Neuronal stem cell (in vitro differentiated cells): ENCODE measurements around the gene LRCH2.

Experiments
- DNase-seq: peaks from one replicate; pipeline ENCODE4 v3.0.0-alpha.2; 2013; ENCODE audit warnings: low spot score
- H2AFZ ChIP-seq: one replicate; pipeline ENCODE4 v1.6.1; 2013; ENCODE audit warnings: mild to moderate bottlenecking, low read length, inconsistent platforms
- H2AK5ac ChIP-seq: 2 replicates; pipeline ENCODE4 v1.6.1; 2013; ENCODE audit warnings: low read depth, mild to moderate bottlenecking, inconsistent platforms, low read length, moderate library complexity, mixed read lengths
- H2BK120ac ChIP-seq: 2 replicates; pipeline ENCODE4 v1.6.1; 2013; ENCODE audit warnings: low read depth, mild to moderate bottlenecking, inconsistent platforms, low read length, moderate library complexity, mixed read lengths
- H2BK12ac ChIP-seq: one replicate; pipeline ENCODE4 v1.6.1; 2013; ENCODE audit warnings: low read length, inconsistent platforms
- H2BK15ac ChIP-seq: 2 replicates; pipeline ENCODE4 v1.6.1; 2013; ENCODE audit warnings: mild to moderate bottlenecking, low read length, inconsistent platforms, mixed read lengths
- H2BK5ac ChIP-seq: one replicate; pipeline ENCODE4 v1.6.1; 2013; ENCODE audit warnings: inconsistent platforms, mild to moderate bottlenecking, low read length, moderate library complexity
- H3K14ac ChIP-seq: one replicate; pipeline ENCODE4 v1.6.1; 2013; ENCODE audit warnings: low read length, inconsistent platforms
- H3K18ac ChIP-seq: 2 replicates; pipeline ENCODE4 v1.6.1; 2013; ENCODE audit warnings: low read length, inconsistent platforms
- H3K23ac ChIP-seq: 2 replicates; pipeline ENCODE4 v1.6.1; 2013; ENCODE audit warnings: low read depth, mild to moderate bottlenecking, mixed read lengths, low read length, inconsistent platforms; ENCODE audit not compliant: poor library complexity
- H3K27ac ChIP-seq: replicated peaks from 3 replicates; pipeline ENCODE4 v1.5.1; 2013; ENCODE audit warnings: low read length, inconsistent platforms
- H3K27me3 ChIP-seq, 3 experiments: 2 replicates each; pipeline ENCODE4 v1.6.1; 2013; ENCODE audit warnings: low read length in 3 of 3, mild to moderate bottlenecking in 2 of 3, inconsistent platforms in 1 of 3, low read depth in 1 of 3, mixed read lengths in 1 of 3, moderate library complexity in 1 of 3; ENCODE audit not compliant: control insufficient read depth in 3 of 3, insufficient read depth in 3 of 3
- H3K36me3 ChIP-seq, 2 donors: replicated peaks in 1 of 2; 2 replicates each; pipeline ENCODE4 v1.6.1; 2013; ENCODE audit warnings: low read length in 2 of 2; ENCODE audit not compliant: control insufficient read depth in 2 of 2, insufficient read depth in 2 of 2
- H3K4ac ChIP-seq: 2 replicates; pipeline ENCODE4 v1.6.1; 2013; ENCODE audit warnings: inconsistent platforms, mild to moderate bottlenecking, low read length, moderate library complexity
- H3K4me1 ChIP-seq, 2 donors: 1 replicate in 1 of 2; 2 replicates in 1 of 2; pipeline ENCODE4 v1.6.1; 2013; ENCODE audit warnings: low read length in 2 of 2, low read depth in 1 of 2; ENCODE audit not compliant: control insufficient read depth in 2 of 2, insufficient read depth in 1 of 2
- H3K4me2 ChIP-seq: one replicate; pipeline ENCODE4 v1.6.1; 2013; ENCODE audit warnings: mild to moderate bottlenecking, low read length, inconsistent platforms; ENCODE audit not compliant: insufficient read depth, poor library complexity, severe bottlenecking
- H3K4me3 ChIP-seq, 2 donors: 2 replicates each; pipeline ENCODE4 v1.5.1; 2013; ENCODE audit warnings: low read length in 2 of 2, mild to moderate bottlenecking in 2 of 2, inconsistent platforms in 1 of 2, moderate library complexity in 1 of 2
- H3K79me1 ChIP-seq: one replicate; pipeline ENCODE4 v1.6.1; 2013; ENCODE audit warnings: low read depth, mild to moderate bottlenecking, inconsistent platforms, low read length, moderate library complexity
- H3K9ac ChIP-seq: one replicate; pipeline ENCODE4 v1.6.1; 2013; ENCODE audit warnings: mild to moderate bottlenecking, low read depth, low read length, inconsistent platforms; ENCODE audit not compliant: poor library complexity
- H3K9me3 ChIP-seq, 2 donors: replicated peaks in 1 of 2; 2 replicates each; pipeline versions ENCODE3 to v1.6.1; 2013; ENCODE audit warnings: low read length in 2 of 2, mild to moderate bottlenecking in 2 of 2, inconsistent platforms in 1 of 2, low read depth in 1 of 2, mixed read lengths in 1 of 2, moderate library complexity in 1 of 2; ENCODE audit not compliant: control insufficient read depth in 2 of 2, insufficient read depth in 1 of 2
- H4K8ac ChIP-seq: one replicate; pipeline ENCODE4 v1.6.1; 2013; ENCODE audit warnings: low read depth, mild to moderate bottlenecking, inconsistent platforms, low read length, moderate library complexity
- H4K91ac ChIP-seq: one replicate; pipeline ENCODE4 v1.6.1; 2013; ENCODE audit warnings: low read length, low read depth, mild to moderate bottlenecking, inconsistent platforms; ENCODE audit not compliant: poor library complexity
- WGBS, 2 donors: extraction: QIAGEN DNeasy Blood & Tissue Kit; methylation state at CpG; one replicate each; pipeline ENCODE4 v1.1.7; 2013; ENCODE audit warnings: missing lambda C conversion rate in 2 of 2, mixed read lengths in 1 of 2; ENCODE audit not compliant: insufficient read length in 2 of 2, insufficient replicate concordance in 1 of 2; ENCODE audit errors: extremely low coverage in 2 of 2; 5-methylcytosine and 5-hydroxymethylcytosine counted together

Gene LRCH2

GRCh38 chrX:115257711-115258110 is 23.8 kb upstream of the LRCH2 start:
- no peak overlapping the region for H3K27ac ChIP-seq
- H3K23ac ChIP-seq = no peak overlapping the region
- no peak overlapping the region for H2BK12ac ChIP-seq
- H2BK5ac ChIP-seq = no peak overlapping the region
- H3K36me3 ChIP-seq = no peaks in the 10 kb centered on the region
- H3K4me1 ChIP-seq = no peaks in the 10 kb centered on the region
- no peaks in the 10 kb centered on the region for H3K79me1 ChIP-seq
- H3K9ac ChIP-seq = no peak overlapping the region
- no peak overlapping the region for H2AFZ ChIP-seq
- H4K91ac ChIP-seq = no peak overlapping the region
- H4K8ac ChIP-seq = no peak overlapping the region
- no peak overlapping the region for H2BK120ac ChIP-seq
- H3K18ac ChIP-seq = no peak overlapping the region
- peaks cover 0 to 9% (median 0%) of the 10 kb centered on the region in 3 experiments for H3K27me3 ChIP-seq
- H3K14ac ChIP-seq = no peak overlapping the region
- H3K9me3 ChIP-seq = no peaks in the 10 kb centered on the region
- H2BK15ac ChIP-seq = no peak overlapping the region
- H2AK5ac ChIP-seq = no peak overlapping the region
- no peak overlapping the region for H3K4me3 ChIP-seq
- no peak for DNase-seq
- H3K4me2 ChIP-seq = no peak overlapping the region
- no peak overlapping the region for H3K4ac ChIP-seq

GRCh38 chrX:115255003-115255402 is 21.1 kb upstream of the LRCH2 start:
- no peaks in the 10 kb centered on the region for H3K4me1 ChIP-seq
- H2BK120ac ChIP-seq = no peak overlapping the region
- no peak overlapping the region for H2BK5ac ChIP-seq
- H2AFZ ChIP-seq = no peak overlapping the region
- no peaks in the 10 kb centered on the region for H3K79me1 ChIP-seq
- WGBS, 2 donors = no CpG with 5 or more reads among the region's 2 CpGs
- H3K27me3 ChIP-seq = peaks cover 0 to 8% (median 0%) of the 10 kb centered on the region in 3 experiments
- H2BK12ac ChIP-seq = no peak overlapping the region
- no peak overlapping the region for H3K9ac ChIP-seq
- H3K18ac ChIP-seq = no peak overlapping the region
- H3K14ac ChIP-seq = no peak overlapping the region
- H3K9me3 ChIP-seq = no peaks in the 10 kb centered on the region
- no peak overlapping the region for H2BK15ac ChIP-seq
- no peak overlapping the region for H3K4me3 ChIP-seq
- no peak overlapping the region for H3K4me2 ChIP-seq
- no peak overlapping the region for H4K91ac ChIP-seq
- no peak for DNase-seq
- H3K23ac ChIP-seq = no peak overlapping the region
- no peaks in the 10 kb centered on the region for H3K36me3 ChIP-seq
- no peak overlapping the region for H3K4ac ChIP-seq
- H4K8ac ChIP-seq = no peak overlapping the region
- no peak overlapping the region for H3K27ac ChIP-seq
- no peak overlapping the region for H2AK5ac ChIP-seq

GRCh38 chrX:115251458-115252233 is 17.8 kb upstream of the LRCH2 start:
- Histone ChIP-seq H3K9ac (no peak overlapping the region), H3K4me1 (no peaks in the 10 kb centered on the region), H3K4me2 (no peak overlapping the region), H2BK120ac (no peak overlapping the region), H3K9me3 (no peaks in the 10 kb centered on the region), H3K4me3 (no peak overlapping the region), H3K23ac (no peak overlapping the region), H3K27me3 (peaks cover 0 to 15% (median 0%) of the 10 kb centered on the region in 3 experiments), H2BK12ac (no peak overlapping the region), H3K14ac (no peak overlapping the region), H4K8ac (no peak overlapping the region), H2AK5ac (no peak overlapping the region), H3K79me1 (no peaks in the 10 kb centered on the region), H3K18ac (no peak overlapping the region), H2AFZ (no peak overlapping the region), H2BK15ac (no peak overlapping the region), H3K4ac (no peak overlapping the region), H4K91ac (no peak overlapping the region), H3K36me3 (no peaks in the 10 kb centered on the region), H3K27ac (no peak overlapping the region), H2BK5ac (no peak overlapping the region)
- WGBS, 2 donors = no CpG with 5 or more reads among the region's 2 CpGs
- DNase-seq = no peak

- no CpG with 5 or more reads among the region's 1 CpG for WGBS, 2 donors
- Histone ChIP-seq H2BK12ac (no peak overlapping the region), H3K4me3 (no peak overlapping the region), H3K4ac (no peak overlapping the region), H3K4me2 (no peak overlapping the region), H3K27me3 (peaks cover 0 to 31% (median 0%) of the 10 kb centered on the region in 3 experiments), H3K27ac (no peak overlapping the region), H2BK15ac (no peak overlapping the region), H2BK120ac (no peak overlapping the region), H3K14ac (no peak overlapping the region), H3K9me3 (no peaks in the 10 kb centered on the region), H3K4me1 (no peaks in the 10 kb centered on the region), H3K36me3 (no peaks in the 10 kb centered on the region), H2AK5ac (no peak overlapping the region), H3K23ac (no peak overlapping the region), H2AFZ (no peak overlapping the region), H3K18ac (no peak overlapping the region), H4K91ac (no peak overlapping the region), H3K79me1 (no peaks in the 10 kb centered on the region), H2BK5ac (no peak overlapping the region), H3K9ac (no peak overlapping the region), H4K8ac (no peak overlapping the region)
- DNase-seq = no peak
Measured at GRCh38 chrX:115237056-115237455, 3.2 kb upstream of the LRCH2 start.
